Gastroesophageal sphincter (tissue), 3 donors: Measurements from ENCODE around the gene SF3B5.

Source experiments
- CTCF ChIP-seq, 4 experiments: fragments of 200-600 bp in 2 of 4; fragments of 450-650 bp in 2 of 4; sonication (generic) in 1 of 4; IDR thresholded peaks; one replicate each; pipeline ENCODE4 v1.5.1; 2017 to 2019; ENCODE audit warnings: antibody characterized with exemption in 4 of 4, mild to moderate bottlenecking in 2 of 4, moderate library complexity in 2 of 4
- POLR2A ChIP-seq, 2 donors: fragments of 450-650 bp; IDR thresholded peaks; one replicate each; pipeline ENCODE4 v1.6.1; 2017; ENCODE audit warnings: antibody characterized with exemption in 2 of 2, mild to moderate bottlenecking in 2 of 2, moderate library complexity in 1 of 2
- POLR2AphosphoS5 ChIP-seq: sonication (generic); formaldehyde crosslinking; IDR thresholded peaks from one replicate; pipeline ENCODE4 v1.6.1; 2017; ENCODE audit warnings: antibody characterized with exemption

GRCh38 chr6:144083172-144083571 lies 12.2 kb downstream of the SF3B5 start:
- TF ChIP-seq CTCF (IDR thresholded peaks at IDR 0.05) (no peak), POLR2A (IDR thresholded peaks at IDR 0.05) (no peak), POLR2AphosphoS5 (no peak)
